Mucosa of descending colon (tissue), 3 donors: ENCODE results near the gene INPP5A. TPM values are rescaled to one million over a fixed set of nuclear protein-coding genes. Genes with fewer than 3 reads are reported as not detected.

Experiments
- ATAC-seq: fragments of 200-7000 bp; cut with Tn5 transposase; one replicate; pipeline ENCODE4 v1.9.1; 2020; ENCODE audit warnings: mild to moderate bottlenecking, moderate library complexity
- DNase-seq, 3 donors: peaks; one replicate each; pipeline ENCODE4 v3.0.0-alpha.2; 2020
- H3K36me3 ChIP-seq: fragments of 200-600 bp; one replicate; pipeline ENCODE4 v1.8.0; 2021; ENCODE audit warnings: low read depth, mild to moderate bottlenecking
- H3K4me1 ChIP-seq: fragments of 200-600 bp; one replicate; pipeline ENCODE4 v1.8.0; 2021; ENCODE audit warnings: low read depth, mild to moderate bottlenecking
- H3K4me3 ChIP-seq: fragments of 200-600 bp; one replicate; pipeline ENCODE4 v1.8.0; 2021; ENCODE audit warnings: mild to moderate bottlenecking
- H3K9me3 ChIP-seq: fragments of 200-600 bp; one replicate; pipeline ENCODE4 v1.8.0; 2021; ENCODE audit warnings: mild to moderate bottlenecking
- CTCF ChIP-seq: fragments of 200-600 bp; IDR thresholded peaks from one replicate; pipeline ENCODE4 v1.8.0; 2022; ENCODE audit warnings: antibody characterized with exemption, mild to moderate bottlenecking
- intact Hi-C, 2 donors: fragments of 100-400 bp; cut with DNase I in 1 of 2; cut with micrococcal nuclease in 1 of 2; formaldehyde crosslinking; loops; one replicate each; pipeline versions ENCODE4 v1.11.0 to v1.11.1; 2022; cut with DNase I, micrococcal nuclease
- total RNA-seq, 3 donors: library from RNA; stranded (reverse); fragmentation: NEBNext Ultra II Directional in 2 of 3; extraction: Animal tissue kit (Norgen Biotek cat#: 25700) in 2 of 3; gene quantifications; one replicate each; pipeline versions ENCODE4 v1.2.1 to v1.2.4, GENCODE V29; 2021 to 2023
- donor health status: DM: no; HTN: no; CAD: no; lungs with moderate emphysema.
- donor health status: DM: no; HTN: no; CAD: no.
- donor health status: DM: no; HTN: yes; CAD: no.

The INPP5A gene
- total RNA-seq, 3 donors from 2014 or later = 31.7 to 92.8 (median 32.0) TPM

GRCh38 chr10:132583456-132583855 lies 45.9 kb downstream of the INPP5A start:
- H3K4me1 ChIP-seq = no peaks in the 10 kb centered on the region
- DNase-seq (no peak), ATAC-seq (no peak)

GRCh38 chr10:132584081-132584480 lies 46.5 kb downstream of the INPP5A start:
- no peaks in the 10 kb centered on the region for H3K36me3 ChIP-seq
- H3K4me1 ChIP-seq = peaks cover 2% of the 10 kb centered on the region
- ATAC-seq (no peak), DNase-seq (no peak)
- no peak for TF ChIP-seq CTCF
- intact Hi-C loops = no loop called here
- H3K4me3 ChIP-seq = no peak overlapping the region
- H3K9me3 ChIP-seq = no peaks in the 10 kb centered on the region

More at GRCh38 chr10:132583456-132583855, 45.9 kb downstream of the INPP5A start:
- intact Hi-C loops = no loop called here
- no peak for TF ChIP-seq CTCF
- H3K36me3 ChIP-seq = no peaks in the 10 kb centered on the region
- H3K4me3 ChIP-seq = no peak overlapping the region
- H3K9me3 ChIP-seq = no peaks in the 10 kb centered on the region

- no peak for DNase-seq
- Histone ChIP-seq H3K36me3 (no peaks in the 10 kb centered on the region), H3K4me3 (no peak overlapping the region), H3K9me3 (no peaks in the 10 kb centered on the region), H3K4me1 (peaks cover 20% of the 10 kb centered on the region)
- intact Hi-C loops = no loop called here
- no peak for TF ChIP-seq CTCF
- ATAC-seq = no peak
Observed at GRCh38 chr10:132585732-132586722, 48.4 kb downstream of the INPP5A start.

GRCh38 chr10:132586739-132587138 lies 49.2 kb downstream of the INPP5A start:
- peaks cover 27% of the 10 kb centered on the region for H3K4me1 ChIP-seq

GRCh38 chr10:132587175-132587574 lies 49.6 kb downstream of the INPP5A start:
- H3K9me3 ChIP-seq = no peaks in the 10 kb centered on the region
- intact Hi-C loops = no loop called here
- DNase-seq = no peak
- no peak for TF ChIP-seq CTCF
- no peak for ATAC-seq
- H3K4me1 ChIP-seq = peaks cover 31% of the 10 kb centered on the region
- no peak overlapping the region for H3K4me3 ChIP-seq
- no peaks in the 10 kb centered on the region for H3K36me3 ChIP-seq

More at GRCh38 chr10:132586739-132587138, 49.2 kb downstream of the INPP5A start:
- TF ChIP-seq CTCF = no peak
- ATAC-seq (no peak), DNase-seq (no peak)
- intact Hi-C loops = no loop called here
- H3K9me3 ChIP-seq = no peaks in the 10 kb centered on the region
- no peaks in the 10 kb centered on the region for H3K36me3 ChIP-seq
- H3K4me3 ChIP-seq = no peak overlapping the region
